HTR-8/SVneo (cell line): ENCODE results near the gene RIPK3.
A peak's percentile ranks its signal among the peaks of the same experiment; 100 is the strongest.
"Not testable (repeated sequence)": the region's sequence is repeated elsewhere in the genome, so short reads cannot be mapped to it uniquely, and the experiment has no call there.

Experiments used
- DNase-seq: peaks from one replicate; pipeline ENCODE4 v3.0.0; 2011; ENCODE audit warnings: low spot score, mixed read lengths; ENCODE audit not compliant: insufficient read length
- FAIRE-seq: peaks from 2 replicates; lab custom pipeline; 2011; peaks lifted over from hg19 to GRCh38; lab: Jason Lieb, UNC

Gene RIPK3

DNA sequence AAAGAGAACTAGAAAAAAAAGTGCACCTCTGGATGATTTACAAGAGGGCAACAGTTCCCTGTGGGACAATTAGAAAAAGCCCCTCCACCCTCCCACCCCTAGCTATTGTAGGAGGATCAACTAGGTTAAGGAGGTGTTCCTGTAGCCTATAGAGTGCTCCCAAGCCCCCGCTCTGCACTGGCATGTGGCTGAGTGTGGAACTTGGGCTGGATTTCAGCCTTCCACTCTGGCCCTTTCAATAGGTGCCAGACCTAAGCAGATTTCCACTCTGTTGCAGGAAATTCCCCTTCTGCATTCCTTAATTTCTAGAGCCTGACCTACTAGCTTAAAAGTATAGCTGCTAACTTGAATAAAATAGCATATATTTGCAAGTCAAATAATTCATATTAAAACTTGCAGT, 31.0 kb upstream of the RIPK3 start:
- no peak for FAIRE-seq

GRCh38 chr14:24369907-24370687, 30.3 kb upstream of the RIPK3 start:
- FAIRE-seq (no peak), DNase-seq (no peak)

More for the DNA sequence above, 31.0 kb upstream of the RIPK3 start:
- DNase-seq: no peak

- no peak for FAIRE-seq
These were observed 29.7 kb upstream of the RIPK3 start for GRCh38 chr14:24369463-24369862.

DNA sequence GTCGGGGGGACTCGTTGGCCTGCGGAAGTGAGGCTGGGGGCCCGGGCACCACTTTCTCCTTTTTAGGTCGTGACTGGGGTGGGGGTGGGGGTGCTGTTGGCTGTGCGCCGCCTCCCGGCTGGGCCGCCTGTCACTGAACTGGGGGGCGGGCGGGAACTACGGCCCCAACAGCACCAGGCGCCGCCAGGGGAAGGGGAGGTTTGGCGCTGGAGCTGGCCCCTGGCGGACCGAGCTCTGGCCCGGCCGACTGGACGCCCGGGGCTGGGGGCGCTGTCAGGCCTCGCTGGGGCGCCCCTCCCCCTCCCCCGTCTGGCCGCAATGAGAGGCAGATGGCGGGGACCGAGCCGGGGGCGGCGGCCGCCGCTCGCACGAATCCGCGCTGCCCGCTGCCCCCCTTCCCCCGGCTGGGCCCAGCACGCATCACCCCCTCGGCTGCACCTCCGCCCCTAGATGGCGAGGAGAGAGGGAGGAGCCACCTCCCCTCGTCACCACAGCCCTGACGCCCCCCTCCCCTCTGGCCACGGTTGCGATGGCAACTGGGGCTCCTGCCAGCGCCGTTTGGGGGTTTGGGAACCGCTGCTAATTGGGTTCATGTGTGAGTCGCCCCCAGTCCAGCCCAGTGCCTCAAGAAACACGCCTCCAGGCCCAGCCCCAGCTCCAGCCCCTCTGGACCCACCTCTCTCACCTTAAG, 28.9 kb upstream of the RIPK3 start:
- peak; percentile 14 for DNase-seq
- FAIRE-seq: no peak

More at GRCh38 chr14:24369463-24369862, 29.7 kb upstream of the RIPK3 start:
- no peak for DNase-seq

DNA sequence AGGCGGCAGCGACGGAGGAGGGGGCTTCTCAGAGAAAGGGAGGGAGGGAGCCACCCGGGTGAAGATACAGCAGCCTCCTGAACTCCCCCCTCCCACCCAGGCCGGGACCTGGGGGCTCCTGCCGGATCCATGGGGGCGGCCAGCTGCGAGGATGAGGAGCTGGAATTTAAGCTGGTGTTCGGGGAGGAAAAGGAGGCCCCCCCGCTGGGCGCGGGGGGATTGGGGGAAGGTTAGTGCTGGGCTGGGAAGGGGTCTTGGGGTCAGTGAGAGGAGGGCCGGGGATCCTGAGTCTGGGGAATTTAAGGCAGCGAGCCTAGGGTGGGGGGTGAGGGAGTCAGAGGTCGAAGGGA, 28.4 kb upstream of the RIPK3 start:
- no peak for FAIRE-seq
- DNase-seq: no peak

GRCh38 chr14:24367514-24368211, 27.9 kb upstream of the RIPK3 start, which contains the start of gene NFATC4:
Gene NFATC4 (plus strand): TSS chr14:24368184. CDS start chr14:24368341, 157 bp downstream.
- peak; percentile 74 for DNase-seq
- FAIRE-seq: no peak

- peak; percentile 65 for DNase-seq
These were observed 27.1 kb upstream of the RIPK3 start for GRCh38 chr14:24366721-24367513.

DNA sequence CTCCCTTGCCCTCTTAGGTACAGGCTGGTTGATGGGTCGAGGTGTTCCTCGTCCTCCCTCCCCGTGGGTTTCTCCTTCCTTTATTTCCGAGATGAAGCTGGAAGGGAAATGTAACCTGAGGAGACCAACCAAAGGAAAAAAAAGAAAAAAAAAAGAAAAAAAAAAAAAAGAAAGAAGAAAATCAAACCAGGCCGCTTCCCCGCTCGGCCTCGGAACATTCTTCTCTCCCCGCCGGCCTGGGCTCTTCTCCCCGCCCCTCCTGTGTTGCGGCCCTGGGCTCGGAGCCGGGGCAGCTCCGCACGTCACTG, 26.6 kb upstream of the RIPK3 start:
- FAIRE-seq (no peak), DNase-seq (no peak)

More at GRCh38 chr14:24366721-24367513, 27.1 kb upstream of the RIPK3 start:
- FAIRE-seq: no peak

GRCh38 chr14:24365600-24366412, 26.0 kb upstream of the RIPK3 start:
- DNase-seq (peak; percentile 56), FAIRE-seq (no peak)

DNA sequence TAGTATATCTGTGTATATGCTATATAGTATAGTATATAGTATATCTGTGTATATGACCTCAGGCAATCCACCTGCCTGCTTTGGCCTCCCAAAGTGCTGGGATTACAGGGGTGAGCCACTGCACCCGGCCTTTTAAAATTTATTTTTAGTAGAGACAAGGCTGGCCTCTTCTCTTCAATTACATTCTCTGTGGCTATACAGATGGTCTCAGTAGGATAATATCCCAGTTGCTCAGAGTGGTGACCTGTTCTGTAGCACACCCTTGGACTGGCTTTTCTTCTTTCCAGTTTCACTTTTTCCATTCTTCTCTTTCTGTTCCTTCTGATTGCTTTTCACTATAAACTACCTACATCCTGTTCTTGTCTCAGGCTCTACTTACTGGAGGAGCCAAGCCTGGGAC, 25.1 kb upstream of the RIPK3 start:
- FAIRE-seq (no peak), DNase-seq (no peak)

GRCh38 chr14:24363401-24363800, 23.6 kb upstream of the RIPK3 start:
- FAIRE-seq (no peak), DNase-seq (no peak)

- FAIRE-seq: no peak
- no peak for DNase-seq
These were observed 22.6 kb upstream of the RIPK3 start for GRCh38 chr14:24362241-24362960.

DNA sequence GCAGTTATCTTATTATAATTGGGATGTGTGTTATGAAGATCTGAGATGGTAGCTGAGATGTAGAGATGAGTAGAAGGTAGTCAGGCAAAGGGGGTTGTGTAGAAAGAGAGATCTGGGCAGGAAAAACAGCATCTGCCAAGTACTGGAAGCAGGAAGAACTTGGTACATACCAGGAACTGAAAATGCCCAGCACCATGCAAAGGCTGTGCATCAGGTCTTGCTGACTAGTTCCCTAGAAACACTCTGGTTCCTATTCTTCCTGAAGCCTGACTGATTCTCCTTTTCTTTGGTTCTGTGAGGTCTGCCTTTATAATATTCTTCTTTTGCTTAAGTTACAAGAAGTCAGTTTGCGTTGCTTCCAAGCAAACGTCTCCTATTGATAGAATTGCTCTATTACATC, 21.5 kb upstream of the RIPK3 start:
- DNase-seq (no peak), FAIRE-seq (no peak)

- no peak for DNase-seq
- FAIRE-seq: no peak
These were observed 20.5 kb upstream of the RIPK3 start for GRCh38 chr14:24360281-24360680.

DNA sequence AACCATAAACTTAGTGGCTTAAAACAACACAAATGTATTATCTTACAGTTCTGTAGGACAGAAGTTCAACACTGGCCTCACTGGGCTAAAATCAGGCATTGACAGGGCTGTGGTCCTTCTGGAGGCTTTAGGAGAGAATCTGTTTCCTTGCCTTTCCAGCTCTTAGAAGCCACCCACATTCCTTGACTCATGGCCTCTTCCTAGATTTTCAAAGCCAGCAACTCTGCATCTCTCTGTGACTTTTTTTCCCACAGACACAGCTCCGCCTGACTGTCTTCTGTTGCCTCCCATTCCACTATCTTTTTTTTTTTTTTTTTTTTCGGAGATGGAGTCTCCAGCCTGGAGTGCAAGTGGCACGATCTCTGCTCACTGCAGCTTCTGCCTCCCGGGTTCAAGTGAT, 16.4 kb upstream of the RIPK3 start:
- FAIRE-seq: no peak

GRCh38 chr14:24355009-24355408, 15.2 kb upstream of the RIPK3 start:
- FAIRE-seq (no peak), DNase-seq (no peak)

More for the DNA sequence above, 16.4 kb upstream of the RIPK3 start:
- DNase-seq: no peak

- not testable (repeated sequence) for DNase-seq, FAIRE-seq
These were observed 14.7 kb upstream of the RIPK3 start for GRCh38 chr14:24354482-24354825.

DNA sequence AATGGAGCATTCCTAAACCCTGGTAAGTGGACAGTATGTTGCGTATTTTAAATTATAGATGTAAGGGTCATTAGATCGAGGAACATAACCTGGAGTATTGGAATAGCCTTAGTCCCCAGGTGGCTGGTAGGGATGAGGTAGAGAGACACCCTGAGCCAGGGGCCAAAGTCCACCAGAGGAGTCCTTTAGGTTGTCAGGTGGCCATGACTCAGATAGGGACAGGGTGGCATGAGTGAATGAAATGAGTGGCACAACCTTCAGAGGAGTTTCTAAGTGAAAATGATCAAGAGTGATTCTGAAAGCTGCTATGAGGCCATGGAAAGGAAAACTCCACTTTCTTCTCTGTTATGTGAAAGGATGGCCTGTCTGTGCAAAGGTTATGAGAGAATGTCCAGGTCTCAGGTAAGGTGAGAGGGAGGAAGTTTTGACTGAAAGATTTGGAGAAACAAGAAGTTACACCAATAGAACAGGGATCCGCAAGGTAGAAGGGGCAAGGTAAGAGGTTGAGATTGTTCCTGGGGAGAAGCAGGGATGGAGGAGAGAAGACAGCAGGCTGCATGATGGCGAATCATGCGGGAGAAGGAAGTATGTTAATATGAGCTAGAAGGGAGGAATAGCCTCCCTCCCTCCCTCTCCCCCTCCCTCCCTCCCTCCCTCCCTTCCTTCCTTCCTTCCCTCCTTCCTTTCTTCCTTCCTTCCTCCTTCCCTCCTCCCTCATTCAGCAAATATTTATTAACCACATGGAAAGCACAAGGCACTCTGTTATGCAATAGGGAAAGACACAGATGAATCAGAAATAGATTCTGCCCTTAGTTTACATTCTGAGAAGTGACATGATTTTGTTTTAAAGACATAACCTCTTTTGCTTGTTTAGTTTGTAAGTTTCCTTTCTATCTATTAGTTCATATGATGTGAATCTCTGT, 14.0 kb upstream of the RIPK3 start:
- FAIRE-seq (no peak), DNase-seq (no peak)
